Mucosa of descending colon (tissue), 3 donors: ENCODE measurements around the gene NPY4R. TPM values are rescaled to one million over a fixed set of nuclear protein-coding genes. Genes with fewer than 3 reads are reported as not detected.
A peak's percentile ranks its signal among the peaks of the same experiment; 100 is the strongest.
"Not testable (repeated sequence)": the region's sequence is repeated elsewhere in the genome, so short reads cannot be mapped to it uniquely, and the experiment has no call there.

Experiments
- ATAC-seq: fragments of 200-7000 bp; cut with Tn5 transposase; one replicate; pipeline ENCODE4 v1.9.1; 2020; ENCODE audit warnings: mild to moderate bottlenecking, moderate library complexity
- DNase-seq, 3 donors: peaks; one replicate each; pipeline ENCODE4 v3.0.0-alpha.2; 2020
- H3K36me3 ChIP-seq: fragments of 200-600 bp; one replicate; pipeline ENCODE4 v1.8.0; 2021; ENCODE audit warnings: low read depth, mild to moderate bottlenecking
- H3K4me1 ChIP-seq: fragments of 200-600 bp; one replicate; pipeline ENCODE4 v1.8.0; 2021; ENCODE audit warnings: low read depth, mild to moderate bottlenecking
- H3K4me3 ChIP-seq: fragments of 200-600 bp; one replicate; pipeline ENCODE4 v1.8.0; 2021; ENCODE audit warnings: mild to moderate bottlenecking
- H3K9me3 ChIP-seq: fragments of 200-600 bp; one replicate; pipeline ENCODE4 v1.8.0; 2021; ENCODE audit warnings: mild to moderate bottlenecking
- intact Hi-C, 2 donors: fragments of 100-400 bp; cut with DNase I in 1 of 2; cut with micrococcal nuclease in 1 of 2; formaldehyde crosslinking; loops; one replicate each; pipeline versions ENCODE4 v1.11.0 to v1.11.1; 2022; cut with DNase I, micrococcal nuclease
- total RNA-seq, 3 donors: library from RNA; stranded (reverse); fragmentation: NEBNext Ultra II Directional in 2 of 3; extraction: Animal tissue kit (Norgen Biotek cat#: 25700) in 2 of 3; gene quantifications; one replicate each; pipeline versions ENCODE4 v1.2.1 to v1.2.4, GENCODE V29; 2021 to 2023
- donor health status: DM: no; HTN: no; CAD: no; lungs with moderate emphysema.
- donor health status: DM: no; HTN: no; CAD: no.
- donor health status: DM: no; HTN: yes; CAD: no.

The NPY4R gene
- total RNA-seq, 3 donors from 2014 or later = 11.2 to 25.3 (median 18.9) TPM

DNA sequence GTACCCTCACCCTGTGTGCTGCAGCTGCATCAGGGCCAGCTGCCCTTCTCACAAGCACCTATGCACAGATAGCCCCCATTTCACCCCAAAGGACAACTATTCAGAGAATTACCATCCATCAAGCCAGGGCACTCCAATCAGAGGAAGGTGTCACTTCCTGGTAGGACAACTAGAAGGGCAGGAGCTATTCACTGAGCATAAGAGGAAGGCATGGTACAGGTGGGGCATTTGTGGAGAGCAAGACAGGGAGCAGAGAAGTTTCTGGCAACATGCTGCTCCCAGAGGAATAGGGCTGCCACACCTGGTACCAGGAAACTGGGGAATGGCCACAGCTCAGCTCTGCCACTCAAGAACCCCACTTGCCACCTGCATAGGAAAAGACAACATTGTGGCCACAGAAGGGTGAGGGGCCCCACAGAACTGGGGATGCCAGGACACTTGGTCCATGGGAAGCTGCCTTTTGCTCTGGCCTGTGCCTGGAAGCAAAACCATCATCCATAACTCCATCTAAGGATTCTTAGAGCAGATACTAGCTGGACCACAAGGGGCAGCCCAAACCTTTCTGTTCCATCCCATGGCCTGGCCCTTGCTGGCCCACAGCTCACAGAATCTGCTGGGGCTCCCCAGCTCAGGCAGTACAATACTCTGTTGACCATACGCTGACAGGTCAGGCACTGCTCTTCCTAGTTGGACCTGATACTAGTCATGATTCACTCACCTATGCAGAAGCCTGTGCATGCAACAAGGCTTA, 25.8 kb upstream of the NPY4R start:
- H3K4me1 ChIP-seq, intact Hi-C loops, H3K9me3 ChIP-seq, DNase-seq, H3K4me3 ChIP-seq, H3K36me3 ChIP-seq: not testable (repeated sequence)
- ATAC-seq = peak; percentile 60

DNA sequence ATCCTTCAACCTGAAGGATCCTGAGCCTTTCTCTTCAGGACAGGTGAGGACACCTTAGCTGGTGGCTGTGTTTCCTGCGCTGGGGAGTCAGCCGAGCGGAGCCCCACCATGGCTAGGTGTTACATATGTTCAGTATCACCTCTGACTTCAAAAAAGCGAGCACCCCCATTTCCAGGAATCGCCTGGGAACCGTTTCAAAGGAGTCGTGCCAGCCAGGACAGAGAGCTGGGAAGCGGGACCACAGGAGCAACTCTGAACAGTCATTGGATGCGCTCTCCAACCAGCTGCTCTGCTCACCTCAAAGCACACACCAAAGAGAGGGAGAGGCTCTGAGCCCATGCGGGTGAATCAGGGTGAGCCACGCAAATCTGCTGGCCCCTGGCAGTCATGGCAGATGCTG, 24.5 kb upstream of the NPY4R start:
- DNase-seq, H3K36me3 ChIP-seq, H3K4me3 ChIP-seq, intact Hi-C loops, ATAC-seq, H3K4me1 ChIP-seq, H3K9me3 ChIP-seq: not testable (repeated sequence)

DNA sequence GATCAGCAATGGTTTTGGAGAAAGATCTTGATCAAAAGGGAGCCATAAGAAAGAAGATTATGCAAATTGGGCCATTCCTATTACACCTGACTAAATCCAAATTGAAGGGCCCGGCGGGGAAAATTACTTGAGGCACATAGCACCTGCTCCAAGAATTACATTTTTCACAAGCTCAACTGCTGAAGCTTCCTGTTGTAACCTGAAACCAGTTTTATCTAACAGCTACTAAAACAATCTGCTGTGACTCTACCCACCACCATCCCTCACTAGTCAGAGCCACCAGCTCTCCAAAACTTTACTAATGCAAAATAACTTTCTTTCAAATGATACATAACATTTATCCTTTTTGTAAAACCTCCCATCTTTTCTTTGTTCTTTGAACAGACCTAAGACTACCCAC, 20.7 kb upstream of the NPY4R start:
- H3K9me3 ChIP-seq, H3K4me3 ChIP-seq, H3K4me1 ChIP-seq, H3K36me3 ChIP-seq, intact Hi-C loops, DNase-seq: not testable (repeated sequence)
- ATAC-seq = peak; percentile 33

DNA sequence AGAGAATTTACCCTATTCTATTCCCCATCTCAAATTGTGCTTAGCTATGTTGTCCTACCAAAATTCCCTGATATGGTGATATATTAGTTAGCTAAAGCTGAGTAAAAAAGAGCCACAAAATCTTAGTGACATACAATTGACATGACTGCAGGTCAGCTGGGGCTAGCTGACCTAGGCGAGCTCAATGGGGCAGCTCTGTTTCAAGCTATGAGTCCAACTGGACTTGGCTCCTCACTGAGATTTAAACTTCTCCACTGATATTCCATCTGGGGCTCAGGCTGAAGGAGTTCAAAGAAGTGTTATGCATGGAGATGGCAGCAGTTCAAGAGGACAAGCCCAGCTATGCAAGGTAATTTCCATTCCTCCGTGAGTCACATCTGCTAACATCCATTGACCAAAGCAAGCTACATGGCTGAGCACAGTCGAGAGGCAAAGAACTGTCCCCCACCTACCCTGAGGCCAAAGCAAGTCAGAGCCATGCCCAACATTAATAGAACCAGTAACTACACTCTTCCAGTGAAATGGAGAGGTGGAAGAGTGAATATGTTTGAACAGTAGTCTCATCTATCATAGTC, 9.1 kb upstream of the NPY4R start:
- not testable (repeated sequence) for DNase-seq
- peak; percentile 53 for ATAC-seq

DNA sequence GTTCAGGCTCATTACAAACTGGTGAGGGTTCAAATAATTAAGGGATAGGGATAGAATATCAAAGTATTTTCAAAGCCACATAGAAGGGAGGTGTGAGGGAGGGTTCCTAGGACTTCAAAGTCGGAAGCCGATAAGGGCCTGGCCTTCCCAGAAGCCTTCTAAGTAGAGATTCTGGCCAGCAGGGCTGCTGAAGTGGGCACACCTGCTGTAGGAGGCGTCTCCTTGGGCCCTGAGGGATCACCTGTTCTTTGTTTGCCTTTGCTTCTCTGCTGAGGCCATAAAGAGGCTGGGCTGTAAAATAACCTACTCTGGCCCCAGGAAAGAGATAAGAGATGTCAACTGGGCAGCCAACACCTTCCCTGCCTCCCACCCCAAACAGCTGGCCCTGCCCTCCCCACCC, 8.0 kb upstream of the NPY4R start:
- peak; percentile 63 to 77 (median 67) for DNase-seq
- H3K4me1 ChIP-seq, H3K9me3 ChIP-seq, H3K36me3 ChIP-seq, H3K4me3 ChIP-seq, intact Hi-C loops: not testable (repeated sequence)
- peak; percentile 96 for ATAC-seq

More for the DNA sequence above, 9.1 kb upstream of the NPY4R start:
- H3K36me3 ChIP-seq, intact Hi-C loops, H3K4me1 ChIP-seq, H3K4me3 ChIP-seq, H3K9me3 ChIP-seq: not testable (repeated sequence)

DNA sequence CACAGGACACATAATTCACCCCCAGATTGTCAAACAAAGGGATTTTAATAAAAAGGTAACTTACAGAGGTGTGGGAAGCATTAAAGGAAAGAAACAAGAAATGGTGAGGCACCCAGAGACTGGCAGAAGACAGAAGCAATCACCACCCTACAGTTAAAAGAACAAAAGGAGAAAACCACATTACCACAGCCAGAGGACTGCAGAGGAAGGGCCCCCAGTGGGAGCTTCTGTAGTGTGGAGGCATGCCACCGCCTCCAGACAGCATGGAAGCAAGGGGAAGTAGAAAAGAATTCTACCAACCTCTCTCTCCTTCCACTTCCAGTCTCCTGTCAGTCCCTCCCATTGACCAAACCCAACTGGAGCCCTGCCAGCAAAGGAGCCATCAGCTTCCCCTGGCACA, 4.4 kb upstream of the NPY4R start:
- H3K36me3 ChIP-seq, H3K9me3 ChIP-seq, H3K4me1 ChIP-seq, DNase-seq, H3K4me3 ChIP-seq, intact Hi-C loops: not testable (repeated sequence)
- peak; percentile 49 for ATAC-seq

DNA sequence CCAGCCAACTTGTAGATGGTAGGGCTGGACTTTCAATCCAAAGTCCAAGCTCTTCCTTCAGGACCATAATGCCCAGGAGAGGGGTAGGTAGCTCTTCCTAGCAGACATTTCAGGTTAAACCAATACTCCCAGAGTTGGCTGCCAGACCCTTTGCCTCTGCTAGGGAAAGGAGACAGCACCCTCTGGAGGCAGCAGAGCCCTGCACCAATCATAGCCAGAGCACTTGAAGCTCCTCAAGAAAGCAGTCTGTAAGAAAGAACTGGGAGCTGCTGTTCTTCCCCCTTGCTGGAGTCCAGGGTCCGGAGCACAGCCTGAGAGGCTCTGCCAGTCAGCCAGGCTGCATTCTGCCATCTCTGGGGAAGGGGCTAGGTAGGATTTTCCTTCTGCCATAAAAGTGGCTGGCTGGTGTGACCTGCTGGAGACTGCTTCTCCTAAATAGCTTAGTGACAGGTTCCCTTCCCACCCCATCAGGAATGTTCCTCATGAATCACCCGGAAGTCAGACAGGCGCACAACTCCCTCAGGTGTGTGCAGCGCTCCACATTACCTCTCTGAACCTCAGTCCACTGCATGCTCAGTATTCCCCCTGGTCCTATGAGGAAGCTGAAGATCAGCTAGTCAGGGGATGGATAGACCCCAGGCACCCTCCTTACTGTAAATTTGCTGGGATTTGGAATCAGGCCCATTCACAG, 2.5 kb upstream of the NPY4R start:
- H3K9me3 ChIP-seq, H3K4me3 ChIP-seq, H3K36me3 ChIP-seq, H3K4me1 ChIP-seq, intact Hi-C loops: not testable (repeated sequence)
- peak; percentile 87 for ATAC-seq
- peak in 1 of 3 donors; percentile 49 for DNase-seq

DNA sequence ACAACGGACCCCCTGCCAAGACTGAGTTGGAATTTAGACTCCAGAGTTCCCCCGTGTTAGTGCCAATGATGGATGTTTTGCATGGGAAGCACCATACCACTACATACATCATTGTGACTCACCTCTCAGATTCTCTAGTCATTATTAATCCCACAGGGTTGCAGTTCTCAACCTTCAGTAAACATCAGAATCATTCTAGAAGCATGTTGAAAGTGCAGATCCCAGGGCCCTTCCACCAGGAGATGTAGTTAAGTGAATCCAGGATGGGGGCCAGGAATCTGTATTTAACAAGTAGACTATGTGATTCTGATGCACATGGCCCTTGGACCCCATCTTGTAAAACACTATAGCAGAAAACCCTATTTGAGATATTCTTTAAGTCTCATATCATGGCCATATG, 2.1 kb downstream of the NPY4R start:
- H3K4me3 ChIP-seq, H3K36me3 ChIP-seq, ATAC-seq, intact Hi-C loops, H3K9me3 ChIP-seq, DNase-seq, H3K4me1 ChIP-seq: not testable (repeated sequence)

DNA sequence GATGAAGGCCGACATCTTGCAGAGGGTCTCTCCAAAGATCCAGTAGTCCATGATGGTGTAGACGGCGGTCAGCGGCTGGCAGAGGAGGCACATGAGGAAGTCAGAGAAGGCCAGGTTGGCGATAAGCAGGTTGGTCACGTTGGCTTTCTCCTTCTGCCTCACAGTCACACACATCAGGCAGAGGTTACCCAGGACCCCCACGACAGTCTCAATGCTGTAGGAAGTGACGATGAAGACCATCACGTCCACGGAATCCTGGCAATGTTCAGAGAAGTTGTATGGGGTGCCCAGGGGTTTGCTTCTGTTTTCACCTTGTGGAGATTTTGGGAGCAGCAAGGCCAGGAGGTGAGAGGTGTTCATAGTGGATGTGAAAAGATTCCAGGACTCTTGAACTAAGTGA, 3.5 kb downstream of the NPY4R start:
- ATAC-seq, DNase-seq: not testable (repeated sequence)

DNA sequence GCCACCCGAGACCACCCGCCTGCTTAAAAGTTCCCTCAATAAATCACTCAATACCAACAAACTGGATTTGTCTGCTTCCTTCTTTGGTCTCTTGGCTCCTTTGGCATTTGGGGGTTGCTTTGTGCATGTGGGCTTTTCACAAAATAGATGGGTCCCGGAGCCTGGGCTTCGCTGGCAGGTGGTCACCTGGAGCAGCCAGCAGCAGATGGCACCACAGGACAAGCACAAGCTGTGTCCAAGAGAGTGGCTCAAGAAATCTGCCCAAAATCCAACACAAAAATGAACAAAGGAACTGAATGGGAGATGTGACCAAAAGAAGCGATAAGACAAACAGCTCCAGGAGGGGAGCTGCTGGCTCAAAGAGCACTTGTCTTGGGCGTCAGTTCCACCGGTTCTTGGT, 6.2 kb downstream of the NPY4R start:
- H3K4me3 ChIP-seq, intact Hi-C loops, H3K9me3 ChIP-seq, DNase-seq, H3K36me3 ChIP-seq, H3K4me1 ChIP-seq, ATAC-seq: not testable (repeated sequence)

More for the DNA sequence above, 3.5 kb downstream of the NPY4R start:
- H3K4me3 ChIP-seq, H3K9me3 ChIP-seq, H3K36me3 ChIP-seq, H3K4me1 ChIP-seq, intact Hi-C loops: not testable (repeated sequence)

DNA sequence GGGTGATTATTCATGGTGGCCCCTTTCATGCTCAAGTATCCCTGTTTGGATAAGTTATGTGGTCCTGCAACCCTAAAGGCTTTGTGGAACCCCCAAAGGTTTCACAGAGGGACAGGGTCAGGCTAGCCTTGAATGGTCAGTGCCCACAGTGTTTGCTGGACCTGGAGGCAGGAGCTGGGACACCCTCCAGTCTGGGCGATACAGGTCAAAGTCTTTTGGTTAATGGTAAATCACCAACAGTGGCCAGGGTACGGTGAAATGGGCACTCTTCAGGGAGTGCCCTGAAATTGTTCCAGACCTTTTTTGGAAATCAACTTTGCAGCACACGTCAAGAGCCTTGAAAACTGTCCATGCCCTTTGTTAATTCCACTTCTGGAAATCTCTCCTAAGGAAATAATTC, 8.7 kb downstream of the NPY4R start:
- intact Hi-C loops, H3K36me3 ChIP-seq, DNase-seq, H3K4me1 ChIP-seq, H3K4me3 ChIP-seq, H3K9me3 ChIP-seq: not testable (repeated sequence)
- ATAC-seq = peak; percentile 70

DNA sequence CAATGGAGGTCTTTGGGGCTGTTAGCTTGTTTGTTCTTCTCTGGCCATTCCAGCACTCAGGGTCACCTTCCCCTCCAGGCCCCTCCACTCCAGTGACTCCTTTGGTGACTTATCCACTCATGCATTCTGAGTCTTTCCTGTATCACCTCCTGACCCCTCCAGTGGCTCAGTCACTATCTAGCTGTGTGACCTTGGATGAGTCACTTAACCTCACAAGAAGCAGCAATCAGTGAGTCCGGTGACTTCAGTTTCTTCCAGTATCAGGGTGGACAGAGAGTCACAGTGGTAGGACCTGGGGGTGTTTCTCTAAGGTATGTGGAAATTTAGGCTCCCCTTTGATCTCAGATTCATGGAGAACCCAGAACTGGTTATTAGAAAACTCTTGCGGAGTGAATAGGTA, 9.8 kb downstream of the NPY4R start:
- H3K36me3 ChIP-seq = not testable (repeated sequence)

DNA sequence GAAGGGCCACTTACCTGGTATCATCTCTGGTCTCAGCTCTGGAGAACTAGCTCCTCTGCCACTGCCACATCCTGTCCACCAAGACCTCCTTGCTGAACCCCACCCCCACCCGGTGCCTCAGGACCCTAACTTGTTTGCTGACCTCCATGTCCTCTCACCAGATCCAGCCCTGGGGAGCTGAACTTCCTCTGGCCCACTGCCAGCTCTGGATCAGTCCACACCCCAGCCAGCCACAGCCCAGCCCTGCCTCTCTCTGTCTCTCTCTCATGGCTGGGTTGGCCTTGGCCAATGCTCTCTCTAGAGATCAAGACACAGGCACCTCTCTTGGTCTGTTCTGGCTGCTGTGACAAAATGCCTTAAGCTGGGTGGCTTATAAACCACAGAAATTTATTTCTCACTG, 14.4 kb downstream of the NPY4R start:
- DNase-seq = peak; percentile 35 to 64 (median 56)
- H3K4me3 ChIP-seq, H3K4me1 ChIP-seq, H3K36me3 ChIP-seq, H3K9me3 ChIP-seq, intact Hi-C loops: not testable (repeated sequence)
- peak; percentile 75 for ATAC-seq

More for the DNA sequence above, 9.8 kb downstream of the NPY4R start:
- H3K4me3 ChIP-seq, intact Hi-C loops, DNase-seq, H3K4me1 ChIP-seq, H3K9me3 ChIP-seq: not testable (repeated sequence)
- ATAC-seq = peak; percentile 38

DNA sequence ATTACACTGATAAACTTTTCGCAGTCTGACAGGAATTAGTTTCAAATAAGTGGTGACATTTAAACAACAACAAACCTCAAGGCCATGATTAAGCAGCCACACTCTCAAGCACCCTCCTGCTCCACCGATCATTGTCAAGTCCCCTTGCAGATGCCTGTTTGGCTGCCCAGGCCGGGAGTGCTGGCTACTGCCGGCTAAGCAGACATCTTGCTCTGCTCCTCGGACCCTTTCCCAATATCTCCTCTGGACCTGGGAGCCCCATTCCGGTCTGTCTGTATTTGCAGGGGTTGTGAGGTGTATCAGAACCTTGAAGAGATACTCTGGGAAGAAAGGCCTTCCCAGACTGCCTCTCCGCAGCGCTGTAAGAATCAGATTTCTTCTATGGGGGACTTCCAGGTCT, 14.9 kb downstream of the NPY4R start:
- intact Hi-C loops, H3K4me1 ChIP-seq, H3K36me3 ChIP-seq, H3K4me3 ChIP-seq, ATAC-seq, H3K9me3 ChIP-seq, DNase-seq: not testable (repeated sequence)
